GM10248 (cell line): ENCODE data around the gene RAB40B.

Experiments
- CTCF ChIA-PET: fragments of 300-600 bp; sonication (Branson Sonifier 250); formaldehyde crosslinking; extraction: SDS; loops from one replicate; lab custom pipeline; 2021; ENCODE audit warnings: antibody characterized with exemption; lab: Yijun Ruan, JAX
- POLR2A ChIA-PET: fragments of 350-650 bp; sonication (Branson Sonifier 250); formaldehyde crosslinking; extraction: SDS; loops from one replicate; lab custom pipeline; 2020; ENCODE audit warnings: antibody characterized with exemption; lab: Yijun Ruan, JAX
- DNase-seq: peaks from one replicate; pipeline ENCODE4 v3.0.0; 2012; ENCODE audit errors: extremely low spot score
- CTCF ChIP-seq: IDR thresholded peaks from 2 replicates; pipeline ENCODE4 v1.5.1; 2012; ENCODE audit warnings: mild to moderate bottlenecking, low read depth; ENCODE audit errors: extremely low read depth, missing control alignments, control extremely low read depth

RAB40B gene

GRCh38 chr17:82645516-82645915, 53.0 kb downstream of the RAB40B start:
- TF ChIP-seq CTCF = no peak
- POLR2A ChIA-PET = no interaction called here
- CTCF ChIA-PET = no interaction called here
- no peak for DNase-seq

- TF ChIP-seq CTCF = no peak
- no peak for DNase-seq
- ChIA-PET CTCF (no interaction called here), POLR2A (no interaction called here)
Measured at GRCh38 chr17:82644148-82644547, 54.4 kb downstream of the RAB40B start.

GRCh38 chr17:82642022-82642421, 56.5 kb downstream of the RAB40B start:
- ChIA-PET POLR2A (no interaction called here), CTCF (interaction anchor here (1.3 kb wide), 1 partner anchor 10 kb away, joined by 6 read pairs; no protein-coding TSS in a partner anchor)
- no peak for DNase-seq
- no peak for TF ChIP-seq CTCF

GRCh38 chr17:82640036-82640435, 58.5 kb downstream of the RAB40B start:
- POLR2A ChIA-PET = no interaction called here
- no peak for DNase-seq
- CTCF ChIA-PET = no interaction called here
- no peak for TF ChIP-seq CTCF

- no peak for TF ChIP-seq CTCF
- ChIA-PET POLR2A (no interaction called here), CTCF (no interaction called here)
- no peak for DNase-seq
Measured at GRCh38 chr17:82639628-82640027, 58.9 kb downstream of the RAB40B start.

- DNase-seq = no peak
- ChIA-PET POLR2A (no interaction called here), CTCF (no interaction called here)
- TF ChIP-seq CTCF = no peak
Measured at GRCh38 chr17:82638183-82638773, 60.2 kb downstream of the RAB40B start.
